ENCODE data around the gene RNF13.
"Not testable (repeated sequence)": the region's sequence is repeated elsewhere in the genome, so short reads cannot be mapped to it uniquely, and the experiment has no call there.

RNF13 gene

DNA sequence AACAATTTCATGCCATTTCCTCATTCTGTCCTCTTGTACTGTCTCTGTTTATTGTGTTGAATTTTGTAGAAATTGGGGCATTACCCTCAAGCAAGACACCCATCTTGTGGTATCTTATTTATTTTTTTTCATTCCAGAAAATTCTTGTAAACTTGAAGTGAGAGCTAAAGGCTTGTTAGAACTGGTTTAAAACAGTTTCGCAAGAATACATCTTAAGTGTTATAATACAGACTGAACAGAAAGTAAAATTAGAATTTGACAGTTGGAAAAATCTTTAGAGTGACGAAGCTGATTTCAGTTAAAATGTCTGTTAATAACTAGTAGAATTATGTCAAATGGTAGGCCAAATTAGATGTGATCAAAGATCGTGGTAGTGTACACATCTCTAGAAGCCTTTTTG, 26.9 kb downstream of the RNF13 start:
- DNase-seq (ENCODE audit: low read depth), result no peak

DNA sequence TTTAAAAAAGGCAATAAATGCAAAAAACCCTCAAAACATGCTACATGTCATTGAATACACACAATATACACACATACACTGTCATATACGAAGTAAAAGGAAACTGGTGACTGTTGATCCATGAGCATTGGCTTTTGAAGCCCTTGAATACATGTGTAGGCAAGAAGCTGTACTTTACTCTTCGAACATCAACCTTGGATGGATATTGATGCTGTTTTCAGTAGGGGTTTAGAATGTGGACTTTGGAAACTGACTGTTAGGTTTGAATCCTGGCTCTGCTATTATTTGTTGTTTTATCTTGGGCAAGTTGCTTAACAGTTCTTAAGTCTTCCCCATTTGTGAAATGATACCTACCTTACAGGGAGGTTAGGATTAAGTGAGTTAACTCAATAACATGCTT, 30.5 kb downstream of the RNF13 start:
- DNase-seq (ENCODE audit: low read depth), result no peak

DNA sequence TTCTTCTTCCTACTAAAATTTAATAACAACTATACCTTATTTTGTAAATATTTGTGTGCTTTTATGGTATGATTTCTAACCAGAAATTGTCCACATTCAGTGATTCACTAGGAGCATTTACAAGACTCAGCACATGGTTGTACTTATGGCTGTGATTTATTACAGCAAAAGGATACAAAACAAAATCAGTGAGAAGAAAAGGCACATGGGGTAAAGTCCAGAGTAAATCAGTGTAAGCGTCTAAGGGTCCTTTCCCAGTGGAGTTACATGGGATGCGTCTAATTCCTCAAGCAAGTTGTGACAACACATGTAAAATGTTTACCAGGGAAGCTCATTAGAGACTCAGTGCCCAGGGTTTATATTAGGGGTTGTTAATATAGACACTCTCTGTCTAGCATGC, 31.1 kb downstream of the RNF13 start:
- no peak for DNase-seq (ENCODE audit: low read depth)

DNA sequence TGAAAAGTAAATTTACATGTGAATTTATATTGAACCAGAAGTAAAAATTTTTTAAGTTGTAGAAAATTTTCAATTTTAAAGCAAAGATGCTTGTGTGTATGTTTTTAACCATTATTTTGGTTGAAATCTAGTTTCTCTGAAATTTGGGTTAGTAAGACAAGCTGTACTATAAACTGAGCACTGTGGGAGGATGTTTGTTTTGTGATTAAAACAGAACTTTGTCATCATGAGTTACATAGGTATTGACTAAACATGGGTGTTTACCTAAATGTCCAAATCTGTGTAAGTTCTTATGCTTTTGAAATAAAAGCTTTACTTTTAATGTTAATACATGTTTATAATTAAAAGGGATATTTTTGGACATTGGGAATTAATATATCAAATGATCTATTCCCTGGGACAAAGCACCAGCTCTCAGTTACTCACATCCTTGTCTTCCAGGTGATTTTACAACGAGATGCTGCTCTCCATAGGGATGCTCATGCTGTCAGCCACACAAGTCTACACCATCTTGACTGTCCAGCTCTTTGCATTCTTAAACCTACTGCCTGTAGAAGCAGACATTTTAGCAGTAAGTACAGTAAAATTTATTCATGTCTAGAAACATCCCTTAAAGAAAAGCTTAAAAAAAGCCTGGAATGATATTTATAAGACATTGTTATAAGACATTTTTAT, 32.7 kb downstream of the RNF13 start:
- no peak for DNase-seq (ENCODE audit: low read depth)

DNA sequence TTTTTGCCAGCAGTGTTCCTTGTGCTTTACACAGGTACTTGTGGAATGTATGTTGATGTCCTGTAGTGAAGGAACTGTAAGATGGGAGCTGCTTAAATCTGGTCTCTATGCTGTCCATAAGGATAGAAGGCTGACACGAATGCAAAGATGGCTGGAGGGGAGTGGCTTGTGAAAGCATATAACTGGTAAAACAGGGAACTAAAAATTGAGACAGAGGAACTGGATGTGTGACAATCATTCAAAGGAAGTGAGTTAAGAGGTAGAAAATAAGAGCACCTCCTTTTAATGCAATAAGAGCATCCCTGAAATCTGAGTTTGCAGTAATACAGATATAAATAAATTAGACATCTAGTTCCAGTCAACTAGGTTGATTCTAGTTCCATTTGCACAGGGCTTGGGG, 35.2 kb downstream of the RNF13 start:
- DNase-seq (ENCODE audit: low read depth), result no peak

DNA sequence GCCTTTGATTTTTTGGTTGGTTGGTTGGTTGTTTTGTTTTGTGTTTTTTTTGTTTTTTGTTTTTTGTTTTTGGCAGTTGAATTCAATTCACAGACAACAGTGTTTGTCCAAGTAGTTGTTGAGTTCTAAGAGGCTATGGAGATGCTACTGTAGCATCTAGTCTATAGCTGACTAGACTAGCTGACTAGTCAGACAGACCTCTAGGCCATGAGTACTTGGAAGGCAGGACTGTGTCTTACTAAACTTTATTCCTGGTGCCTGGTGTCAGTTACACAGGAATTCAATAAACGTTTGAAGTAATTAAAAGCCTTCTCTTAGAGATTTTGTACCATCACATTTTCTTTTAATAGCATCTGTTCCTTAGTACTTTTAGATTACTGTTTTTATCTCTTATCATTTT, 35.7 kb downstream of the RNF13 start:
- no peak for DNase-seq (ENCODE audit: low read depth)

DNA sequence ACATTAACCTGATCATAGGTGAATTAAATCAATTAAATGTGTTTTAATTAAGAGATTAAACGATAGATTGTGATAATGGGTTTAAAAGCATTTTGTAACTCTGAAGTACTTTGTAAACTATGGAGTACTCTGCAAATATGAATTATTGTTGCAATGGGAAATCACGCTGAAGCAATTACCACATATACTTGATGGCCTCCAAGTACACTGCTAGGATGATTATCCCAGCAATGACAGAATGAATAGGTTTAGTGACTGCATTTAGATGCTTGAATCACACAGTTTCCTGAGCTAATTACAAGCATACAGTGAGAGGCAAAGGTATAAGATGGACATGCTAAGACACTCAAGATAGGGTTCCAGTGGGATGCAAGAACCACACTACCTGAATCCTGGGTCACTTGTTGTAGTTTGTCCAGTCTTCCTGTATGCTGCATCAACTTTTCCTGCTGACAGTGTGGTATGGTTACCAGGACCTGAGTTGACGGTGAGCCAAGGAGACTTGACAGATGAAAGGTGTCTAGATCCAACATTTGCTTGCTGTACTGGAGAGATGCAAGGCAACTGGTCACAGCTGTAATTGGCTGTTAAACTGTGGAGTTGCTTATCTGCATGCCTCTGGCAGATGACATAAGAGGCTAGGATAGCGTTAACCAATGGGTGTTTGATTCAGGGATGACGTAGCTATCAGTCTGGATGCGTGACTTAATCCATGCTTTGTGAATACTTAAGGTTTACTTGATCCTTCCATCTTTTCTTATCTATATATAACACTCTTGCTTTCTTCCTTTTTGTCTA, 38.0 kb downstream of the RNF13 start:
- DNase-seq (ENCODE audit: low read depth), result no peak

DNA sequence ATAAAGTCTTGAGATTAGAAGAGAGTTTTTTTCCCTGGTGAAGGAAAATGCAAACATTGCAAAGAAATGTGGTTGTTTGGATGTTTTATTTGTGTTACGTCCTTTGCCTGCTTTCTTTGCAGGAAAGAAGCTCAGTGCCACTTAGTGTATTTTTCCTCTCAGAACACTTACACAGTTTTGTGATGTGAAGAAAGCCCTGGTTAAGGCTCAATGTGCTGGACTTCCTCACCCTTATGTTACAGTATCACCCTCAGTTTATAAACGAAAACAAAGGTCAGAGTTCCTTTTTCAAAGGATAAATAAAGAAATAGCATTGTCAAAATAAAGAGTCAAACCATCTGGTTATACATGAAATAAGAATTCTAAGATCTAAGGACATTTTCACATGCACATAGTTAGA, 45.9 kb downstream of the RNF13 start:
- no peak for DNase-seq (ENCODE audit: low read depth)

DNA sequence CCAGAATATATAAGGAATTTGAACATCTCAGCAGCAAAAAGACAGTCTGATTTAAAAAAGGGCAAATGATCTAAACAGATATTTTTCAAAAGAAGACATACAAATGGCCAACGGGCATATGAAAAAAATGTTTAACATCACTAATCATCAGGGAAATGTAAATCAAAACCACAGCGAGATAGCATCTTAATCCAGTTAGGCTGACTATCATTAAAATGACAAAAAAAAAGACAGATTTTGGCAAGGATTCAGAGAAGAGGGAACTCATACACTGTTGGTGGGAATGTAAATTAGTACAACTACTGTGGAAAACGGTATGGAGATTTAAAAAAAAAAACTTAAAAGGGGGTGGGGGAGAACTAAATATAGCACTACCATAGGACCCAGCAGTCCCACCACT, 47.9 kb downstream of the RNF13 start:
- peak; percentile 11 for DNase-seq (ENCODE audit: low read depth)

DNA sequence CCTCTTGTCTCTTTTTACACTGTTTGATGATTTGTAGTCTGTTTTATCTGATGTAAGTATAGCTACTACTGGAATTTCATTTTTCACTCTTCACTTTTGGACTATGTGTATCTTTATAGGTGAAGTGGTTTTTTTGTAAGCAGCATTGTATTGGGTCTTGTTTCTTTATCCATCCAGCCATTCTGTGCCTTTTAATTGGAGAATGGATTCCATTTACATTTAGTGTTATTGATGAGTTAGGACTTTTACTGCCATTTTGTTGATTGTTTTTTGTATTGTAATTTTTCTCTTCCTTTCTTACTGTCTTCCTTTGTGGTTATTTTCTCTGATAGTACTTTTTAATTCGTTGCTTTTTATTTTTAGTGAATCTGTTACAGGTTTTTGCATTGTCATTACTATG, 54.5 kb downstream of the RNF13 start:
- DNase-seq (ENCODE audit: low read depth), result no peak

DNA sequence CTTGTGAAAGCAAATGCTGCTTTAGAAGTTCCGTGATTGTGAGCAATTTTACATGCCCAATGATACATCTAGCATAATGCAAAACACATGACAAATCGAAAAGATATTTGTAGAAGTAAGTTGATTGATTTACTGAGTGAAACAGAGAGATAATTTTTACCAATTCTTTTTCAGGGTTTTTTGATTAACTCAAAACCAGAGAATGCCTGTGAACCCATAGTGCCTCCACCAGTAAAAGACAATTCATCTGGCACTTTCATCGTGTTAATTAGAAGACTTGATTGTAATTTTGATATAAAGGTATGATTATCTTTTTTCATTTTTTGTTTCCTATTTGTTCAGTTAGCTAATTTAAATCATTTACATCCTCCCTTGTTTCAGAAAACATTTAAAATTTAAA, 58.8 kb downstream of the RNF13 start:
- no peak for DNase-seq (ENCODE audit: low read depth)

DNA sequence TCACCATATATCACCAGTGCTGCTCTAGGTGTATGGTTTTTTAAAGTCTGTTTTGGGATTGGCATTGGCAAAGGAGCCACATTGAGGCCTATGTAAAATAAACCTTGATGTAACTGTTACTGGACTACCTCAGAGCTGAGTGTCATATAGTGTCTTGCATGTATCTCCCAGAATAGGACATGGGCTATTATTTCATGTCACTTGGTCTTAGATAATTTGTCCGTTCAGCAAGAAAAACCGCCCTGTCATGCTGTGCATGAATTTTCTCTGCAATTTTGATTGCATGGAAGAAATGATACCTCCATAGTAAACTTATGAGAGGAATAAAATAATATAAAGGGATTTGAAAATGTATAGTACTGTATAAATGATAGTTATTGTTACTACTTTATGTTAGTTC, 59.6 kb downstream of the RNF13 start:
- no peak for DNase-seq (ENCODE audit: low read depth)

DNA sequence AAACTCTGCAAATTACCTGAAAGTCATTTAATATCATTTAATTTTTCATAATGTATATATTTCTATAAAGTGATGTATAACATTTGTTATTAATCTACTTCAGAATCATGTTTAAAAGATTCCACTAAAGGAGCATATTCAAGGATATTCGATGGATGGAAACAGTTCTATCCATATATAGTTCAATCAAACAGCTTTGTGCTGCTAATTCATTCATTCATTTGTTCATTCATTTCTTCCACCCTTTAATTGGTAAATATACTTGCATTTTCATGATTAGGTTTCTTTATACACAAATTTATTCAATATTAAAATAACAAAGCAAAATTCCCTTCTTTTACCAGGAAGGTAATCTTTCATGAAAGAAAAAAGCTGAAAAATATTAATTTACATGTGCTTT, 64.7 kb downstream of the RNF13 start:
- DNase-seq (ENCODE audit: low read depth), result no peak

DNA sequence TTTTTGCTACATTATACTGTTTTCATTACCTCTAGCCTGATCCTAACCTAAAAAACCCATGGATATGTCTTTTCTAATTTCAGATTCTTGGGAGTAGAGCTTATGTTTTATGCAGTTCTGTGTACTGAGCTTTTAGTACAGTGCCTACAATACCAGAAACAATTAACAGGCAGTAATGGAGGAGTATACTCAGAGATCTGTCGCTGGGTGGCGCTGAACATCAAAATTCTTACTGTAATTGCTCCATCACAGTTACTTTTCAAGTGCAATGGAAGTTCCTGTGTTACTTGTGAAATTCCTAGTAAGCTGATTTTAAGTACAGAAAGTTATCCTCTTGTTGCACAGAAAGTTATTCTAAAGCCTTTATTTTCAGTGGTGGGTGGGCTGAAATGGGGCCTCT, 66.9 kb downstream of the RNF13 start:
- DNase-seq (ENCODE audit: low read depth), result peak; percentile 72

DNA sequence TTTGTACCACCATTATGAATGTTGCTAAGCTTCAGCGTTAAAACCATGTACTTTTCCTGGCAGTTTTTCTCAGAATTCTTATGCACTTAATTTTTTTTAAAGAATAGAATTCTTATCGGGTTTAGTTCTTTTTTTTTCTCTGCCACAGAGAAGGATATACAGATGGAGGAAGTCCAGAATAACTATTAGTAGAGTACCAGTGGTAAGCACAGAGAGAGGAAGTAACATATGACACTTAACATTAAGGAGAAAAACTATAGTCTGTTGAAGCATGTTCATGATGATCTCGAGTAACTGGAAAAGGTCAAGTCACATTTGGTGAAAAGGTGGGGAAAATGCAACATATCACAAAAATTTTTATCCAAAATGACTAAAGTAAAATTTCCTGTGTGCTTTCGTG, 68.9 kb downstream of the RNF13 start:
- DNase-seq (ENCODE audit: low read depth), result no peak

DNA sequence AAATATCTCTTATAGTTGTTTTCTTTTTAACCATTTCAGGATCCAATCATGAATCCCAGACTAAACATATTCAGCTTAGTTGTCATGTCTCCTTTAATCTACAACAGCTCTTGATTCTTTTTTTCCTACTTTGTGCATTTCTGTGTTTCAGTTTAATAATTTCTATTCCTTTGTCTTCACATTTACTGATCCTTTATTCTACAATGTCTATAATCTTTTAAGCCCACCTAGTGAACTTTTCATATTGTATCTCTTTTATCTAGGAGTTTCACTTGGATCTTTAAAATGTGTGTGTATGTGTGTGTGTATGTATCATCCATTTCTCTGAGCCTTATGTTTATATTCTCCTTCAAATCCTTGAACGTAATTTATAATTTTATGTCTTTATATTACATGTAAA, 70.1 kb downstream of the RNF13 start:
- DNase-seq (ENCODE audit: low read depth), result no peak

DNA sequence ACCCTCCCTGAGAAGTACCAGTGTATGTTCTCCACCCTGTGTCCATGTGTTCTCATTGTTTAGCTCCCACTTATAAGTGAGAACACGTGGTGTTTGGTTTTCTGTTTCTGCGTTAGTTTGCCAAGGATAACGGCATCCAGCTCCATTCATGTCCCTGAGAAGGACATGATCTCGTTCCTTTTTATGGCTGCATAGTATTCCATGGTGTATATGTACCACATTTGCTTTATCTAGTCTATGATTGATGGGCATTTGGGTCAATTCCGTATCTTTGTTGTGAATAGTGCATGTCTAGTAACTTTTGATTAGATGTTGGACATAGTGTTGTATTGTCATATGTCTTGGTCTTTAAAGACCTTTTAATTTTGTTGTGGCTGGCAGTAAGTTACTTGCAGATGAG, 70.8 kb downstream of the RNF13 start:
- not testable (repeated sequence) for DNase-seq (ENCODE audit: low read depth)

DNA sequence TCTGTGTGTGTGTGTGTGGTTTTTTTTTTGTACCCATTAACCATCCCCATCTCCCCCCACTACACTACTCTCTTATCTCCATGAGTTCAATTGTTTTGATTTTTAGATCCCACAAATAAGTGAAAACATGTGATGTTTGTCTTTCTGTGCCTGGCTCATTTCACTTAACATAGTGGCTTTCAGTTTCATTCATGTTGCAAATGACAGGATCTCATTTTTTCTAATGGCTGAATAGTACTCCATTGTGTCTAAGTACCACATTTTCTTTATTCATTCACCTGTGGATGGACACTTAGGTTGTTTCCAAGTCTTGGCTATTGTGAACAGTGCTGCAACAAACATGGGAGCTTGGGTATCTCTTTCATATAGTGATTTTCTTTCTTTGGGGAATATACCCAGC, 71.8 kb downstream of the RNF13 start:
- DNase-seq (ENCODE audit: low read depth), result not testable (repeated sequence)

DNA sequence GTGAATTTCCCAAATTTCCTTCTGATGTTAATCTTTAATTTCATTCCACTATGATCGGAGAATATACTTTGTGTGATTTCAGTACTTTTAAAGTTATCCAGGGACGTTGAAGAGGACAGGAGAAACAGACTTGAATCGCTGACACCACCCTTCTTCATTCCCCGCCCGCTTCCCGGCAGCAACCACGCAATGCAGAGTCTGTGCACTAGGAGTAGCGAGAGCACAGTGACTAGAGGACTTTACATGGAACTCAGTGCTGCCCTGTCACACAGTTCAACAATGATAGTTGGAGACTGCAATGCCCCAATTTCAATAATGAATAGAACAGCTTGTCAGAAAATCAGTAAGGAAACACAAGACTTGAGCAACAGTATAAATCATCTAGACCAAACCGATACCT, 73.9 kb downstream of the RNF13 start:
- peak; percentile 6 for DNase-seq (ENCODE audit: low read depth)

DNA sequence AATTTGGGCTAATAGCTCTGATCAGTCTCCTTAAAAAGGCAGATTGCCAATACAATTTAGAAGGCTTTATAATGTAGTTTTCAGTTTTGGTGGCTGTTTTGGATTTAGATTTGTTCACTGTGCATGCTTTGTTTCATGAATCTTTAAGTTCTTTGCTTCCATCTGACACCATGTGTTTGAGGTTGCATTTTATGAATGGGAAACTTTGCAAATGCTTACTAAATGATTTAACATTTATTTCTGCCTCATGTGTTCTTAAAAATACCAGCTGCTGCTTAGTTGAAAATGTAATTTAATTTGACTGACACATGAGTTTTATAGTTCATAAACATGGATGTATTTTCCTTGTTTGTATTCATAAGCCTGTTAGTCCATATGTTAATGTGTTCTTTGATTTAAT, 78.6 kb downstream of the RNF13 start:
- DNase-seq (ENCODE audit: low read depth), result no peak

DNA sequence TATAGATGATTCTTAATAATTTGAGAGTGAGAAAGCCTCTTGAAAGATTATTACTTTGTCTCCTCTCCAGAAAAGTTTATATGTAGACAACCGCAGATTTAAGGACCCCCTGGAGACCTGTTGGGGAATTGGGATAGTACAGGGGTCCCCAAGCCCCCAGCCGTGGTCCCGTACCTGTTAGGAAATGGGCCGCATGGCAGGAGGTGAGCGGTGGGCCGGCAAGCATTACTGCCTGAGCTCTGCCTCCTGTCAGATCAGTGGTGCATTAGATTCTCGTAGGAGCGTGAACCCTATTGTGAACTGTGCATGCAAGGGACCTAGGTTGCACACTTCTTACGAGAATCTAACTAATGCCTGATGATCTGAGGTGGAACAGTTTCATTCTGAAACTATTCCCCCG, 79.4 kb downstream of the RNF13 start:
- no peak for DNase-seq (ENCODE audit: low read depth)

DNA sequence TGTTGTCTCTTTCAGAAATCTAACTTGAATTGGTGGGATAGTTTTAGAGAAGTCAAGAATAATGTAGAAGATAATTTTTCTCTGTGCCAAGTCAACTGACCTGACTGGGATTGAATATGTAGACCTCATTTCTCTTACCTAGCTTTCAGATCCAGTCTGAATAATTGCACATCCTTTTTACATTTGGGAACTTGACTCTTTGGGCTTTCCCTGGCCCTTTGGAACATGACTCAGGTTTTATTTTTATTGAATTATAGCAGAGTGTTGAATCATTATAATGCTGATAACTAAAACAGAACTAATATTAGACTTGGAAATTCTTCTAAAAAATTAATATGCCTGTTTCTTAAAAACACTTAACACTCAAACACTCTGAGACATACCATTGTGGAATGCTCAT, 81.2 kb downstream of the RNF13 start:
- DNase-seq (ENCODE audit: low read depth), result no peak

DNA sequence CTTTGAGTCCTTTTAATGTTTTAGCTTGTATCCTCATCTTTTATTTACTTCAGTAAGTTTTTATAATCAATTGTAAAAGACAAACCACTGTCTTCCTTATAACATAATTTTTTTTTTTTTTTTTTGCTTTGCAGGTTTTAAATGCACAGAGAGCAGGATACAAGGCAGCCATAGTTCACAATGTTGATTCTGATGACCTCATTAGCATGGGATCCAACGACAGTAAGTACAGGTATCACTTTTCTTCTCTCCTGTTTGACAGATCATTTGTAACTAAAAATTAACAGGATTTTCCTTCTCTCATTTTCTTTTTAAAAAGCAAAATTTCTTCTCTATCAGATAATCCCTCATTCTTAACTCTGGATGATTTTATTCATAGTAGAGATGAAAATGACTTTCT, 82.3 kb downstream of the RNF13 start:
- DNase-seq (ENCODE audit: low read depth), result no peak

DNA sequence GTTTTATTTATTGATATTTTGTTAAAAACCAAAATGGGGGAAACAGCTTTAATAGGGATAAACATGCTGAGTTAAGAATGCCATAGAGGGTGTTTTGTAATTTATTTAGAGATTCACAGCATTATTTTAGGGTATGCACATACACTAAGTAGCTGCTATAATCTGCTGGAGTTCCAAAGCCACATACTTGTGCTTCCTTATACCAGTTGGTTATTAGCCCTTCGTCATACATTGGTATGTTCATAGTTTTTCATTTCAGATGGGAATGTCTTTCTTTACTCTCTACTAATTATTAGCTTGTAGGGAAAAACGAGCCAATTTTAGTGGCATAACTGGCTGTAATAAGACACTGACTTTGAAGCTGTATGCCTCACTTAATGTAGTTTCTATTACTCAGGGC, 82.8 kb downstream of the RNF13 start:
- DNase-seq (ENCODE audit: low read depth), result no peak

Measured in ELR (cell line).